K562 (cell line): ENCODE data around the gene KIF14.

ENCODE experiments used
- MEF2D ChIP-seq: conservative IDR thresholded peaks from 2 replicates; pipeline ENCODE4 v1.6.1; 2016; ENCODE audit warnings: low read depth, missing genetic modification characterization, missing compliant biosample characterization
- ZNF274 ChIP-seq: IDR thresholded peaks from 2 replicates; pipeline ENCODE4 v1.6.1; 2011; ENCODE audit warnings: low read depth, mild to moderate bottlenecking, low read length, moderate library complexity, borderline replicate concordance
- TF ChIP-seq, protein P1 (sequence below), 3 experiments: IDR thresholded peaks in 2 of 3; conservative IDR thresholded peaks in 1 of 3; 2 replicates each; pipeline ENCODE4 v1.5.1; 2011 to 2012; ENCODE audit warnings: low read length in 3 of 3, mild to moderate bottlenecking in 3 of 3, control low read depth in 2 of 3, improper control_type of control experiment in 1 of 3, inconsistent platforms in 1 of 3, low read depth in 1 of 3, mixed read lengths in 1 of 3, moderate library complexity in 1 of 3; ENCODE audit not compliant: insufficient read depth in 2 of 3

DNA sequence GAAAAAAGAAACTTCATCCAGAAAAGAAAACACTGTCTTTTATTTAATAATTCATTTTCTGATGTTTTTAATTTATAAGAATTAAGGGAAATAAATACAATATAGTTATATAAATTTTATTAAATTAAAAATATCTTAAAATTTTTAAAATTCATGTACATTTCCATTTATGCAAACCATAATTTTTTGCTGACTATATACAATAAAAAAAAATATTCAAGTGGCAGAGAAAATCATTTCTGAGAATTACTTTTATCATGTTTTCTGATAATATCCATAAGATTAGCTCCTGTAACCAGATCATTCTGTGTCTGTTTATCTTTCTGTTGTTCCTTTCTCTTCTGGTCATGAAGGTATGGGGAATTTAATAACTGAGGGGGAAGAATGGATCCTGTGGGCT lies 23.5 kb upstream of the KIF14 start:
- TF ChIP-seq ZNF274 = no peak
- TF ChIP-seq, protein P1, sequence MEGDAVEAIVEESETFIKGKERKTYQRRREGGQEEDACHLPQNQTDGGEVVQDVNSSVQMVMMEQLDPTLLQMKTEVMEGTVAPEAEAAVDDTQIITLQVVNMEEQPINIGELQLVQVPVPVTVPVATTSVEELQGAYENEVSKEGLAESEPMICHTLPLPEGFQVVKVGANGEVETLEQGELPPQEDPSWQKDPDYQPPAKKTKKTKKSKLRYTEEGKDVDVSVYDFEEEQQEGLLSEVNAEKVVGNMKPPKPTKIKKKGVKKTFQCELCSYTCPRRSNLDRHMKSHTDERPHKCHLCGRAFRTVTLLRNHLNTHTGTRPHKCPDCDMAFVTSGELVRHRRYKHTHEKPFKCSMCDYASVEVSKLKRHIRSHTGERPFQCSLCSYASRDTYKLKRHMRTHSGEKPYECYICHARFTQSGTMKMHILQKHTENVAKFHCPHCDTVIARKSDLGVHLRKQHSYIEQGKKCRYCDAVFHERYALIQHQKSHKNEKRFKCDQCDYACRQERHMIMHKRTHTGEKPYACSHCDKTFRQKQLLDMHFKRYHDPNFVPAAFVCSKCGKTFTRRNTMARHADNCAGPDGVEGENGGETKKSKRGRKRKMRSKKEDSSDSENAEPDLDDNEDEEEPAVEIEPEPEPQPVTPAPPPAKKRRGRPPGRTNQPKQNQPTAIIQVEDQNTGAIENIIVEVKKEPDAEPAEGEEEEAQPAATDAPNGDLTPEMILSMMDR (IDR thresholded peaks at IDR 0.05 in 2 of 3, conservative IDR thresholded peaks at IDR 0.05 in 1 of 3; ENCODE audit: insufficient read depth in 2 of 3, low read depth in 1 of 3, low read length in 3 of 3) = no peak
- TF ChIP-seq MEF2D (tag) = no peak
